Kidney (tissue), 14 donors: ENCODE measurements around the gene ETV7. TPM values are rescaled to one million over a fixed set of nuclear protein-coding genes. Genes with fewer than 3 reads are reported as not detected.

Source experiments
- DNase-seq, 5 donors: peaks; one replicate each; pipeline ENCODE4 v3.0.0-alpha.2; 2013 to 2020
- FAIRE-seq: peaks from 2 replicates; lab custom pipeline; 2012; peaks lifted over from hg19 to GRCh38; lab: Jason Lieb, UNC
- H3K27ac ChIP-seq, 2 donors: one replicate each; pipeline ENCODE4 v1.7.0; 2013; ENCODE audit warnings: low read depth in 2 of 2, low read length in 2 of 2, inconsistent platforms in 1 of 2
- H3K27me3 ChIP-seq: one replicate; pipeline ENCODE4 v1.7.1; 2013; ENCODE audit warnings: low read length, inconsistent platforms; ENCODE audit not compliant: control insufficient read depth, insufficient read depth
- H3K36me3 ChIP-seq, 3 donors: one replicate each; pipeline versions ENCODE4 v1.7.0 to v1.7.1; 2013; ENCODE audit warnings: low read length in 3 of 3, control low read depth in 1 of 3, inconsistent platforms in 1 of 3; ENCODE audit not compliant: insufficient read depth in 3 of 3, control insufficient read depth in 2 of 3
- H3K4me1 ChIP-seq, 3 donors: one replicate each; pipeline versions ENCODE4 v1.7.0 to v1.7.1; 2013; ENCODE audit warnings: low read length in 3 of 3, inconsistent platforms in 1 of 3, low read depth in 1 of 3; ENCODE audit not compliant: control insufficient read depth in 2 of 3, insufficient read depth in 2 of 3
- H3K4me3 ChIP-seq, 3 donors: one replicate each; pipeline versions ENCODE4 v1.7.0 to v1.8.1; 2013; ENCODE audit warnings: low read length in 3 of 3, control low read depth in 1 of 3, inconsistent platforms in 1 of 3
- H3K9ac ChIP-seq, 3 donors: one replicate each; pipeline versions ENCODE4 v1.7.0 to v1.7.1; 2013; ENCODE audit warnings: low read length in 3 of 3, control low read depth in 1 of 3, inconsistent platforms in 1 of 3
- H3K9me3 ChIP-seq, 3 donors: one replicate each; pipeline versions ENCODE4 v1.7.0 to v1.7.1; 2013; ENCODE audit warnings: low read length in 3 of 3, control low read depth in 1 of 3, inconsistent platforms in 1 of 3; ENCODE audit not compliant: control insufficient read depth in 2 of 3, insufficient read depth in 1 of 3
- intact Hi-C: fragments of 100-400 bp; cut with DNase I; formaldehyde crosslinking; loops from one replicate; pipeline ENCODE4 v1.11.1; 2022
- polyA plus RNA-seq: library from polyadenylated mRNA; stranded (reverse); fragments of 350-450 nt; fragmentation: Illumina TruSeq; extraction: RNeasy Lipid Tissue Mini Kit (QIAGEN cat#74804); gene quantifications from one replicate; pipeline ENCODE4 v1.2.3, GENCODE V29; 2014; ENCODE audit warnings: low read depth, low replicate concordance; ENCODE audit not compliant: insufficient read depth
- total RNA-seq: library from RNA; stranded (reverse); fragmentation: NEBNext Ultra II Directional; extraction: Animal tissue kit (Norgen Biotek cat#: 25700); gene quantifications from one replicate; pipeline ENCODE4 v1.2.1, GENCODE V29; 2021
- TF ChIP-seq, protein P1 (sequence below): IDR thresholded peaks from 3 replicates; pipeline ENCODE4 v1.5.1; 2012; ENCODE audit warnings: mild to moderate bottlenecking, moderate library complexity, borderline replicate concordance; ENCODE audit not compliant: insufficient read depth; ENCODE audit errors: extremely low read depth
- donor health status: control.
- donor health status: control.
- donor health status: control.
- donor health status: control.
- donor health status: control.
- donor health status: DM: yes; HTN: yes; CAD: no.
- donor health status: Normal renal cell carcinoma (clear cell type).

ETV7 gene
- total and polyA plus RNA-seq, 2 donors from 2014 or later: 0.99 to 4.6 TPM

GRCh38 chr6:36378936-36379335 lies 8.5 kb downstream of the ETV7 start:
- TF ChIP-seq, protein P1, sequence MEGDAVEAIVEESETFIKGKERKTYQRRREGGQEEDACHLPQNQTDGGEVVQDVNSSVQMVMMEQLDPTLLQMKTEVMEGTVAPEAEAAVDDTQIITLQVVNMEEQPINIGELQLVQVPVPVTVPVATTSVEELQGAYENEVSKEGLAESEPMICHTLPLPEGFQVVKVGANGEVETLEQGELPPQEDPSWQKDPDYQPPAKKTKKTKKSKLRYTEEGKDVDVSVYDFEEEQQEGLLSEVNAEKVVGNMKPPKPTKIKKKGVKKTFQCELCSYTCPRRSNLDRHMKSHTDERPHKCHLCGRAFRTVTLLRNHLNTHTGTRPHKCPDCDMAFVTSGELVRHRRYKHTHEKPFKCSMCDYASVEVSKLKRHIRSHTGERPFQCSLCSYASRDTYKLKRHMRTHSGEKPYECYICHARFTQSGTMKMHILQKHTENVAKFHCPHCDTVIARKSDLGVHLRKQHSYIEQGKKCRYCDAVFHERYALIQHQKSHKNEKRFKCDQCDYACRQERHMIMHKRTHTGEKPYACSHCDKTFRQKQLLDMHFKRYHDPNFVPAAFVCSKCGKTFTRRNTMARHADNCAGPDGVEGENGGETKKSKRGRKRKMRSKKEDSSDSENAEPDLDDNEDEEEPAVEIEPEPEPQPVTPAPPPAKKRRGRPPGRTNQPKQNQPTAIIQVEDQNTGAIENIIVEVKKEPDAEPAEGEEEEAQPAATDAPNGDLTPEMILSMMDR: no peak
- no peak for DNase-seq
- FAIRE-seq: no peak
- Histone ChIP-seq H3K4me1 (no peaks in the 10 kb centered on the region), H3K27me3 (no peaks in the 10 kb centered on the region), H3K9me3 (no peaks in the 10 kb centered on the region), H3K27ac (no peak overlapping the region), H3K9ac (no peak overlapping the region), H3K4me3 (no peak overlapping the region), H3K36me3 (no peaks in the 10 kb centered on the region)
- intact Hi-C loops: no loop called here

- DNase-seq (no peak), FAIRE-seq (no peak)
- H3K27me3 ChIP-seq: no peaks in the 10 kb centered on the region
- no peak overlapping the region for H3K4me3 ChIP-seq
- H3K9me3 ChIP-seq: no peaks in the 10 kb centered on the region
- H3K36me3 ChIP-seq: no peaks in the 10 kb centered on the region
- intact Hi-C loops: no loop called here
- no peak overlapping the region for H3K27ac ChIP-seq
- TF ChIP-seq, protein P1: no peak
- no peak overlapping the region for H3K9ac ChIP-seq
- no peaks in the 10 kb centered on the region for H3K4me1 ChIP-seq
Measured at GRCh38 chr6:36378243-36378920, 9.1 kb downstream of the ETV7 start.

DNA sequence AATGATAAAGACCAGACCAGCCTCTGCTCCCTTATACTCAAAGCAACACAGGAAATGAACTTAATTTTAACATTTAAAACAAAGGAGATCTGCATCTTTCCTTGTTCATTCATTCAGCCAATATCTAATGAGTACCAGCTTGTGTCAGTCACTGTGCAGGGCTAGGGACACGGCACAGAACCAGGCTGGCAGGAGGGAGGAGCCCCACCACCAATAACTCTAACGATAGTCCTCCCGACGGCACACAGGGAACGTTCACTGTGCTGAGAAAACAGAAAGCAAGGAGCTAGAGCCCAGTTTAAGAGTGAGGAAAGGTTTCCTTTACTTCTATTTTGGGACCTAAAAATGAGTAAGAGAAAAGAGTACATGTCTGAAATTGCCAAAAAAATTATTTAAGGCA lies 9.9 kb downstream of the ETV7 start:
- H3K4me3 ChIP-seq: no peak overlapping the region
- no peaks in the 10 kb centered on the region for H3K36me3 ChIP-seq
- no peak overlapping the region for H3K27ac ChIP-seq
- H3K27me3 ChIP-seq: no peaks in the 10 kb centered on the region
- TF ChIP-seq, protein P1: no peak
- DNase-seq: no peak
- H3K9ac ChIP-seq: no peak overlapping the region
- no peaks in the 10 kb centered on the region for H3K4me1 ChIP-seq
- intact Hi-C loops: no loop called here
- FAIRE-seq: no peak
- no peaks in the 10 kb centered on the region for H3K9me3 ChIP-seq

GRCh38 chr6:36376742-36377141 lies 10.7 kb downstream of the ETV7 start:
- H3K4me1 ChIP-seq: no peaks in the 10 kb centered on the region
- no peak for DNase-seq
- no peaks in the 10 kb centered on the region for H3K9me3 ChIP-seq
- FAIRE-seq: no peak
- TF ChIP-seq, protein P1: no peak
- H3K27me3 ChIP-seq: no peaks in the 10 kb centered on the region
- H3K27ac ChIP-seq: no peak overlapping the region
- no peak overlapping the region for H3K4me3 ChIP-seq
- intact Hi-C loops: no loop called here
- H3K36me3 ChIP-seq: no peaks in the 10 kb centered on the region
- no peak overlapping the region for H3K9ac ChIP-seq
